ENCODE measurements around the gene CORO2B. TPM values are rescaled to one million over a fixed set of nuclear protein-coding genes. Genes with fewer than 3 reads are reported as not detected.

Gene CORO2B
- total RNA-seq, 1 donor from 2014 or later = 16.3 TPM

DNA sequence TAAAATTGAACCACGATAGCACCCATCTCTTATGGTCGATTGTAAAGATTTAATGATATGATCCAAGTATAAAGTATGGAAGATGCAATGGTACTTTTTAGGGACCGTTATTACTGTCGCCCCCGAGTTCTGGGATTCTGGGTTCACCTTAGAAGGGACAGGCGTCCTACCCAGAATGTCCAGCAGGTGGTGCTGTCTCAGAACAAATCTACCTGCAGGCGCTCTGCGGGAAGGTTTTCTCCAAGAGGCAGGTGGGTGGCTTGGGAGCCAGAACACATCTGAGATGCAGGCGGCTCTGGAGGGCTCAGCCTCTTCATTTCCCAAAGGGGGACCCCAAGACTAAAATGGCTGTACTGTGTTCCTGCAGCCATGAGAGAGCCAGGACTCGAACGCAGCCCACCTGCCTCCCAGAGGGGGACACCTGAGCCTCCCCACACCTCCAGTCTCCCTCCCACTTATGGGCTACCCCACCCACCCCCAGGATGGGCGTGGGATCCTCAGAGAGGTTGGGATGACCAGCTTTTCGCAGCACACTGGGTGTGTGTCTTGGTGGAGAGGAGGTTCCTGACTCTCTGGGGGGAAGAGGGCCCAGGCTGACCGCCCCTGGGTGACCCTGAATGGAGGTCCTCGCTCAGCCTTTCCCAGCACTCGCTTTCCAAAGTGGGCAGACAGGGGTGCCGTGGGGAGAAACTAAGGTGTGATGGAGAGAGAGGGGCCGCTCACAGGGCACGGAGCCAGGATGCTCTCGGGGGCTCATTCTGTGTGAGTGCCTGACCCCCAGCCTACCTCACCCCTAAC is 28.1 kb upstream of the CORO2B start:
- peaks cover 4% of the 10 kb centered on the region for H3K27me3 Mint-ChIP-seq (ENCODE audit: unreplicated experiment)
- TF ChIP-seq, protein P1, sequence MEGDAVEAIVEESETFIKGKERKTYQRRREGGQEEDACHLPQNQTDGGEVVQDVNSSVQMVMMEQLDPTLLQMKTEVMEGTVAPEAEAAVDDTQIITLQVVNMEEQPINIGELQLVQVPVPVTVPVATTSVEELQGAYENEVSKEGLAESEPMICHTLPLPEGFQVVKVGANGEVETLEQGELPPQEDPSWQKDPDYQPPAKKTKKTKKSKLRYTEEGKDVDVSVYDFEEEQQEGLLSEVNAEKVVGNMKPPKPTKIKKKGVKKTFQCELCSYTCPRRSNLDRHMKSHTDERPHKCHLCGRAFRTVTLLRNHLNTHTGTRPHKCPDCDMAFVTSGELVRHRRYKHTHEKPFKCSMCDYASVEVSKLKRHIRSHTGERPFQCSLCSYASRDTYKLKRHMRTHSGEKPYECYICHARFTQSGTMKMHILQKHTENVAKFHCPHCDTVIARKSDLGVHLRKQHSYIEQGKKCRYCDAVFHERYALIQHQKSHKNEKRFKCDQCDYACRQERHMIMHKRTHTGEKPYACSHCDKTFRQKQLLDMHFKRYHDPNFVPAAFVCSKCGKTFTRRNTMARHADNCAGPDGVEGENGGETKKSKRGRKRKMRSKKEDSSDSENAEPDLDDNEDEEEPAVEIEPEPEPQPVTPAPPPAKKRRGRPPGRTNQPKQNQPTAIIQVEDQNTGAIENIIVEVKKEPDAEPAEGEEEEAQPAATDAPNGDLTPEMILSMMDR (IDR thresholded peaks at IDR 0.05; ENCODE audit: partially characterized antibody, unreplicated experiment) = peak; percentile 98
- peak; percentile 84 for DNase-seq
- H3K36me3 Mint-ChIP-seq (ENCODE audit: unreplicated experiment) = peaks cover 5% of the 10 kb centered on the region
- H3K4me3 Mint-ChIP-seq (ENCODE audit: unreplicated experiment) = no peak overlapping the region
- H3K27ac Mint-ChIP-seq (ENCODE audit: unreplicated experiment) = no peak overlapping the region
- H3K9me3 Mint-ChIP-seq (ENCODE audit: unreplicated experiment) = peaks cover 2% of the 10 kb centered on the region
- peaks cover 11% of the 10 kb centered on the region for H3K4me1 Mint-ChIP-seq (ENCODE audit: low read depth, unreplicated experiment)

DNA sequence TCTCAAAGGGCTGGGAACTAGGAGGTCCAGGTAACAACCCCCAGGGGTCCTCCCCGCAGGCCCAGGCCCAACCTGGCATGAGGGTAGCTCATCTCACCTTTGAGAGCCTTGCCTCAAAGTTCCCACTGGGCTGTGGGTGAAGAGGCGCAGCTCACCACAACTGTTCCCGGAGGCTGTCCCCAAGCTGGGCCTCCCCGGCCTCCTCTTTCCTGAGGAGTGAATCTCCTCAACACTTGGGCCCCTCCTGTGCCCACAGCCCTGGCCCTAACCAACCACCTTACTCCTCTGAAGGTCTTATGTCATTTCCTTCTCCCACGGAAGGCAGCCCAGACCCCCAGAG is 27.5 kb upstream of the CORO2B start:
- peaks cover 5% of the 10 kb centered on the region for H3K36me3 Mint-ChIP-seq (ENCODE audit: unreplicated experiment)
- TF ChIP-seq, protein P1 (IDR thresholded peaks at IDR 0.05; ENCODE audit: partially characterized antibody, unreplicated experiment) = no peak
- peaks cover 4% of the 10 kb centered on the region for H3K27me3 Mint-ChIP-seq (ENCODE audit: unreplicated experiment)
- peaks cover 11% of the 10 kb centered on the region for H3K4me1 Mint-ChIP-seq (ENCODE audit: low read depth, unreplicated experiment)
- H3K4me3 Mint-ChIP-seq (ENCODE audit: unreplicated experiment) = no peak overlapping the region
- DNase-seq = no peak
- H3K27ac Mint-ChIP-seq (ENCODE audit: unreplicated experiment) = no peak overlapping the region
- H3K9me3 Mint-ChIP-seq (ENCODE audit: unreplicated experiment) = peaks cover 2% of the 10 kb centered on the region

DNA sequence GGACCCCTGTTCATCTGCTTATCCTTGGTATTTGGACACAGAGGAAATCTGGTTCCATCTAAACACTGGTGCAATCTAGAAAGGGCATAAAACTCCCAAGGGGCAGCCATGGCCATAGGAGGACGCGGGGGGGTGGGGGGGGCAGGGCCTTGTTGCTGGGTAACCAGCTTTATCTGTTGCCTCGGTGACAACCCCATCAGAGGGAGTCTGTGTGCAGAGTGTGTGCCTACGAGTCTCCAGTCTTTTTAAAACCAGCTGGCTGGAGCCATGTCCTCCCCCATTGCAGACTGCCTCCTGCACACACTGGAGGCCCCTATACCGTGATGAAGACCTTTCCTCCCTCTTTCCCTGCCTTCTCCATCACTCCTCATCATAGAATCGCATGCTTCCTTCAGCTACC is 26.4 kb upstream of the CORO2B start:
- Mint-ChIP-seq H3K27me3 (ENCODE audit: unreplicated experiment) (peaks cover 4% of the 10 kb centered on the region), H3K27ac (ENCODE audit: unreplicated experiment) (no peak overlapping the region), H3K36me3 (ENCODE audit: unreplicated experiment) (no peaks in the 10 kb centered on the region), H3K4me3 (ENCODE audit: unreplicated experiment) (no peak overlapping the region), H3K9me3 (ENCODE audit: unreplicated experiment) (peaks cover 2% of the 10 kb centered on the region), H3K4me1 (ENCODE audit: low read depth, unreplicated experiment) (peaks cover 11% of the 10 kb centered on the region)
- TF ChIP-seq, protein P1 (IDR thresholded peaks at IDR 0.05; ENCODE audit: partially characterized antibody, unreplicated experiment) = no peak
- DNase-seq = no peak

DNA sequence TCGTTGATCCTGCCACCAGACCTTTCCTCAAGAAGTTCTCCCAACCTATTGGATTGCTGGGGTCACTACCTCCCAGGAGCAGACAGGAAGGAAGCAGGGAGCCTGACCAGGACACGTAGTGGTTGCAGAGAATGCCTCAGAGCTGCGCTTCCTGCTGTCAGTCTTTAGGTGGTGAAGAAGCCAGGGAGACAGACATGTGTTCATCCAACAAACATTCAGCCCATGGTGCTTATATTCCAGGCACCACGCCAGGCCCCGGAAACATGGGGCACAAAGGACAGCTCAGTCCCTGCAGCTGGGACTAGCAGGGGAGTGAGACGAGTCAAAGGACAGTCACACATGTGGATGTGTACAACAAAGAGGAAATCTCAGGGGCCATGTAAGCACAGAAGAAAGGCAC is 26.0 kb upstream of the CORO2B start:
- TF ChIP-seq, protein P1 (IDR thresholded peaks at IDR 0.05; ENCODE audit: partially characterized antibody, unreplicated experiment) = no peak
- Mint-ChIP-seq H3K27ac (ENCODE audit: unreplicated experiment) (no peak overlapping the region), H3K27me3 (ENCODE audit: unreplicated experiment) (peaks cover 4% of the 10 kb centered on the region), H3K36me3 (ENCODE audit: unreplicated experiment) (no peaks in the 10 kb centered on the region), H3K4me3 (ENCODE audit: unreplicated experiment) (no peak overlapping the region), H3K4me1 (ENCODE audit: low read depth, unreplicated experiment) (peaks cover 11% of the 10 kb centered on the region), H3K9me3 (ENCODE audit: unreplicated experiment) (peaks cover 2% of the 10 kb centered on the region)
- no peak for DNase-seq

DNA sequence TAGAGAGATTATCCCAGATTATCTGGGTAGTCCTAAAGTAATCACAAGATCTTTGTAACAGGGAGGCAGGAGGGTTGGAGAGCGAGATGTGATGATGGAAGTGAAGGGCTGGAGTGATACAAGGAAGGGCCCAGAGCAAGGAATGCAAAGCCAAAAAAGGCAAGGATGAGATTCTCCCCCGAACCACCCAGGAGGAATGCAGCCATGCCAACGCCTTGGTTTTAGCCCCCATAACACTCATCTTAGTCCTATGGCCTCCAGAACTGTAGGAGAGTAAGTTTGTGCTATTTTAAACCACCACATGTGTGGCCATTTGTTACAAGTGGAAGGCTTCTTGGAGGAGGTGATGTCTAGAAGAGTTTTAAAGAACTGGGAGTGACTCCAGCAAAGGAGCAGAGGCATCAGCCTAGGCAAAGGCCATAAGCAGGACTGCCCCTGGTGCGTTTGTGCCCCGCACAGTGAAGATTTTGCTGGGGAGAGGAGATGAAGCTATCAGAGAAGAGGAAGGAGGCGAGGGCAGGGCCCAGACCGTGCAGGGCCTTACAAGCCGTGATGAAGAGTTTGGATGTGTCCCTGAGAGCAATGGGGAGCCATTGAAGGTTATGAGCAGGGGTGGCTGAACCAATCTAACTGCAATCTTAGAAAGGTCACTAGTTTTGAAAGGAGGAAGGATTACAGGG is 25.3 kb upstream of the CORO2B start:
- H3K4me3 Mint-ChIP-seq (ENCODE audit: unreplicated experiment) = no peak overlapping the region
- peaks cover 4% of the 10 kb centered on the region for H3K27me3 Mint-ChIP-seq (ENCODE audit: unreplicated experiment)
- TF ChIP-seq, protein P1 (IDR thresholded peaks at IDR 0.05; ENCODE audit: partially characterized antibody, unreplicated experiment) = no peak
- H3K27ac Mint-ChIP-seq (ENCODE audit: unreplicated experiment) = no peak overlapping the region
- H3K9me3 Mint-ChIP-seq (ENCODE audit: unreplicated experiment) = peaks cover 2% of the 10 kb centered on the region
- H3K36me3 Mint-ChIP-seq (ENCODE audit: unreplicated experiment) = no peaks in the 10 kb centered on the region
- H3K4me1 Mint-ChIP-seq (ENCODE audit: low read depth, unreplicated experiment) = peaks cover 11% of the 10 kb centered on the region
- no peak for DNase-seq
